Spleen (tissue), 7 donors: Measurements from ENCODE around the gene UHRF1.

Experiments
- CTCF ChIP-seq, 11 experiments: fragments of 200-600 bp in 7 of 11; fragments of 450-650 bp in 4 of 11; sonication (generic) in 4 of 11; IDR thresholded peaks in 8 of 11; conservative IDR thresholded peaks in 3 of 11; 1 replicate in 7 of 11; 2 replicates in 4 of 11; pipeline versions ENCODE4 v1.4.0 to v1.8.0; 2016 to 2021; ENCODE audit warnings: antibody characterized with exemption in 11 of 11, inconsistent platforms in 4 of 11, mild to moderate bottlenecking in 1 of 11
- POLR2A ChIP-seq, 3 donors: fragments of 450-650 bp; IDR thresholded peaks; one replicate each; pipeline ENCODE4 v1.5.1; 2017; ENCODE audit warnings: antibody characterized with exemption in 3 of 3, mild to moderate bottlenecking in 1 of 3
- donor health status: DM: no; HTN: no; CAD: no; lungs with moderate emphysema.
- donor health status: DM: no; HTN: no; CAD: no.
- donor health status: DM: no; HTN: no; CAD: no.

GRCh38 chr19:4977299-4978174 is 68.2 kb downstream of the UHRF1 start:
- no peak for TF ChIP-seq POLR2A (IDR thresholded peaks at IDR 0.05)
- TF ChIP-seq CTCF (IDR thresholded peaks at IDR 0.05 in 8 of 11, conservative IDR thresholded peaks at IDR 0.05 in 3 of 11), result no peak
